Suprapubic skin (tissue), 4 donors: ENCODE measurements around the gene SOS2. TPM values are rescaled to one million over a fixed set of nuclear protein-coding genes. Genes with fewer than 3 reads are reported as not detected.

Experiments
- DNase-seq, 2 donors: peaks; one replicate each; pipeline ENCODE4 v3.0.0-alpha.2; 2019; ENCODE audit warnings: low spot score in 2 of 2
- H3K27ac ChIP-seq: fragments of 200-600 bp; sonication (generic); one replicate; pipeline ENCODE4 v1.5.1; 2019
- H3K27me3 ChIP-seq: fragments of 200-600 bp; sonication (generic); one replicate; pipeline ENCODE4 v1.5.1; 2019
- H3K36me3 ChIP-seq: fragments of 200-600 bp; sonication (generic); one replicate; pipeline ENCODE4 v1.5.1; 2019
- H3K4me1 ChIP-seq: fragments of 200-600 bp; sonication (generic); one replicate; pipeline ENCODE4 v1.5.1; 2019
- H3K4me3 ChIP-seq: fragments of 200-600 bp; sonication (generic); one replicate; pipeline ENCODE4 v1.5.1; 2019; ENCODE audit warnings: mild to moderate bottlenecking
- H3K9me3 ChIP-seq: fragments of 200-600 bp; sonication (generic); one replicate; pipeline ENCODE4 v1.5.1; 2019
- EP300 ChIP-seq: sonication (generic); formaldehyde crosslinking; IDR thresholded peaks from one replicate; pipeline ENCODE4 v1.6.1; 2017; ENCODE audit warnings: antibody characterized with exemption
- POLR2A ChIP-seq, 2 donors: fragments of 450-650 bp; IDR thresholded peaks; one replicate each; pipeline ENCODE4 v1.6.1; 2017; ENCODE audit warnings: antibody characterized with exemption in 2 of 2, mild to moderate bottlenecking in 2 of 2, moderate library complexity in 2 of 2
- POLR2AphosphoS5 ChIP-seq, 3 donors: sonication (generic); formaldehyde crosslinking; IDR thresholded peaks; one replicate each; pipeline ENCODE4 v1.6.1; 2017; ENCODE audit warnings: antibody characterized with exemption in 3 of 3
- WGBS: methylation state at CpG from one replicate; pipeline ENCODE4 v1.1.5; 2018; 5-methylcytosine and 5-hydroxymethylcytosine counted together
- total RNA-seq, 4 donors: library from RNA; depleted of rRNA; stranded (reverse); fragments of >200 nt; gene quantifications; one replicate each; pipeline ENCODE4 v1.1.0, GENCODE V29; 2016
- TF ChIP-seq, protein P1 (sequence below), 2 donors: fragments of 200-600 bp in 1 of 2; fragments of 450-650 bp in 1 of 2; sonication (generic) in 1 of 2; IDR thresholded peaks; one replicate each; pipeline ENCODE4 v1.5.1; 2016 to 2019; ENCODE audit warnings: antibody characterized with exemption in 2 of 2, mild to moderate bottlenecking in 1 of 2, moderate library complexity in 1 of 2

Gene SOS2
- total RNA-seq, 4 donors from 2014 or later: 22.5 to 40.8 (median 30.4) TPM

DNA sequence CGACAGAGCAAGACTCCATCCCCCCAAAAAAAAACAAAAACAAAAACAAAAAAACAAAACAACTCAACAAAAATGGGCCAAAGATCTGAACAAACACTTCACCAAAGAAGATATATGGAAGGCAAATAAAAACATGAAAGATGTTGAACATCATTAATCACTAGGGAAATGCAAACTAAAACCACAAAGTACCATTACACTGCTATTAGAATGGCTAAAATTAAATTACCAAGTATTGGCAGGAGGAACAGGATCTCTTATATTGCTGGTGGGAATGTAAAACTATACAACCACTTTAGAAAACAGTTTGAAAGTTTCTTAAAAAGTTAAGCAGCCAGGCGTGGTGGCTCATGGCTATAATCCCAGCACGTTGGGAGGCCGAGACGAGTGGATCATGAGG lies 12.9 kb downstream of the SOS2 start:
- Histone ChIP-seq H3K27ac (no peak overlapping the region), H3K4me3 (no peak overlapping the region), H3K4me1 (peaks cover 26% of the 10 kb centered on the region), H3K36me3 (no peaks in the 10 kb centered on the region), H3K9me3 (no peaks in the 10 kb centered on the region), H3K27me3 (no peaks in the 10 kb centered on the region)
- 87% methylated on average over 5 of the region's 5 CpGs for WGBS
- DNase-seq: no peak
- TF ChIP-seq EP300 (no peak), POLR2A (IDR thresholded peaks at IDR 0.05) (no peak), POLR2AphosphoS5 (IDR thresholded peaks at IDR 0.05) (no peak)
- TF ChIP-seq, protein P1, sequence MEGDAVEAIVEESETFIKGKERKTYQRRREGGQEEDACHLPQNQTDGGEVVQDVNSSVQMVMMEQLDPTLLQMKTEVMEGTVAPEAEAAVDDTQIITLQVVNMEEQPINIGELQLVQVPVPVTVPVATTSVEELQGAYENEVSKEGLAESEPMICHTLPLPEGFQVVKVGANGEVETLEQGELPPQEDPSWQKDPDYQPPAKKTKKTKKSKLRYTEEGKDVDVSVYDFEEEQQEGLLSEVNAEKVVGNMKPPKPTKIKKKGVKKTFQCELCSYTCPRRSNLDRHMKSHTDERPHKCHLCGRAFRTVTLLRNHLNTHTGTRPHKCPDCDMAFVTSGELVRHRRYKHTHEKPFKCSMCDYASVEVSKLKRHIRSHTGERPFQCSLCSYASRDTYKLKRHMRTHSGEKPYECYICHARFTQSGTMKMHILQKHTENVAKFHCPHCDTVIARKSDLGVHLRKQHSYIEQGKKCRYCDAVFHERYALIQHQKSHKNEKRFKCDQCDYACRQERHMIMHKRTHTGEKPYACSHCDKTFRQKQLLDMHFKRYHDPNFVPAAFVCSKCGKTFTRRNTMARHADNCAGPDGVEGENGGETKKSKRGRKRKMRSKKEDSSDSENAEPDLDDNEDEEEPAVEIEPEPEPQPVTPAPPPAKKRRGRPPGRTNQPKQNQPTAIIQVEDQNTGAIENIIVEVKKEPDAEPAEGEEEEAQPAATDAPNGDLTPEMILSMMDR (IDR thresholded peaks at IDR 0.05): no peak

DNA sequence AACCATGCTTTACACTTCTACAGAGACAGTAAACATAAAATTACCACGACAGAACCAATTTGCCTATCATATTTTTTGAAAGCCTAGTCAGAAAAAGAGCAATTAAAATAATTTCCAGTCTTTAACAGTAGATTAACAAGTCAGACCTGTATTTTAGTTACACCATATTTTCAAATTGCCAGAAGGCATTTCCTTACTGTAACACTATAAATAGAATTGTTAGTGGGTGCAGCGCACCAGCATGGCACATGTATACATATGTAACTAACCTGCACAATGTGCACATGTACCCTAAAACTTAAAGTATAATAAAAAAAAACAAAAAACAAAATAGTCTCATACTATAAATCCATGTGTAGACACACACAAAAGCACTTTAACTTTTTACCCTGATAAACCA lies 16.0 kb downstream of the SOS2 start:
- no peak overlapping the region for H3K27ac ChIP-seq
- no peaks in the 10 kb centered on the region for H3K9me3 ChIP-seq
- peaks cover 29% of the 10 kb centered on the region for H3K4me1 ChIP-seq
- H3K27me3 ChIP-seq: no peaks in the 10 kb centered on the region
- no peak overlapping the region for H3K4me3 ChIP-seq
- no peak for DNase-seq
- WGBS: 51% methylated on average over 2 of the region's 2 CpGs
- H3K36me3 ChIP-seq: no peaks in the 10 kb centered on the region
- TF ChIP-seq POLR2A (IDR thresholded peaks at IDR 0.05) (no peak), POLR2AphosphoS5 (IDR thresholded peaks at IDR 0.05) (no peak), EP300 (no peak)
- TF ChIP-seq, protein P1 (IDR thresholded peaks at IDR 0.05): no peak

DNA sequence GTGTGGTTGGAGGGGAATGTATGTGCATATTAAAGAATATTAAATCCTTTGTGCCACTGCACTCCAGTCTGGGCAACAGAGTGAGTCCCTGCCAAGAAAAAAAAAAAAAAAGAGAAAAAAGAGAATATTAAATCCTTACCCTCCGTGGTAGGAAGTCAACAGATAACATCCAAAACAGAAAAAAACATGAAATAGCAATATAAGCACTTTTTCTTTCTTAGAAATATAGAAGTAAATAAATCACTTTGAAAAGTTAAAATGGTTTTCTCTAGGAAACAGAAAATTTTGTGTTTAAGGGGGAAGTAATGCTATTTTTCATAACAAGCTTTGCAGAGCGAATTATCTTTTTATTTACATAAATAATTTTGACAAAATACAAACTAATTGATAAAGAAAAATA lies 17.6 kb downstream of the SOS2 start:
- Histone ChIP-seq H3K36me3 (no peaks in the 10 kb centered on the region), H3K9me3 (no peaks in the 10 kb centered on the region), H3K27me3 (no peaks in the 10 kb centered on the region), H3K27ac (no peak overlapping the region), H3K4me1 (peaks cover 29% of the 10 kb centered on the region), H3K4me3 (no peak overlapping the region)
- 58% methylated on average over 2 of the region's 2 CpGs for WGBS
- no peak for DNase-seq
- TF ChIP-seq, protein P1 (IDR thresholded peaks at IDR 0.05): no peak
- TF ChIP-seq POLR2A (IDR thresholded peaks at IDR 0.05) (no peak), POLR2AphosphoS5 (IDR thresholded peaks at IDR 0.05) (no peak), EP300 (no peak)

DNA sequence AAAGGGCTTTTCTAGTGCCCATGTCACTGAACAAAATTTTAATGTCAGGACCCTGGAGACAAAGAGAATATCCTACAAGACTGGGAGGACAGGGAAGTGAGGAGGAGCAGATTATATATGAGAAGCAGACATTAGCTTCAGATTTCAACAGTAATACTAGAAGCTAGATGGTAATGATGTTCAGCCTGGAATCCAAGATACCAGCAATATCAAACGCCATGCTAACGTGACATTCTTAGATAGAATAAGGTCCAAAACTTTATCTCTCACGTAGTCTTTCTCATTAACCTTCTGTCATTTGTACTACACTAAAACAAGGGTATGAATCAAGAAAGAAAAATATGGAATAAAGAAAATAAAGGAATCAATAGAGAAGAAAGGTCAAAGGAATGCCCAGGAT lies 18.7 kb downstream of the SOS2 start:
- Histone ChIP-seq H3K9me3 (no peaks in the 10 kb centered on the region), H3K4me1 (peaks cover 29% of the 10 kb centered on the region), H3K27ac (no peak overlapping the region), H3K36me3 (no peaks in the 10 kb centered on the region), H3K27me3 (no peaks in the 10 kb centered on the region), H3K4me3 (no peak overlapping the region)
- DNase-seq: no peak
- TF ChIP-seq POLR2AphosphoS5 (IDR thresholded peaks at IDR 0.05) (no peak), EP300 (no peak), POLR2A (IDR thresholded peaks at IDR 0.05) (no peak)
- TF ChIP-seq, protein P1 (IDR thresholded peaks at IDR 0.05): no peak
- WGBS: 34% methylated on average over 3 of the region's 3 CpGs

DNA sequence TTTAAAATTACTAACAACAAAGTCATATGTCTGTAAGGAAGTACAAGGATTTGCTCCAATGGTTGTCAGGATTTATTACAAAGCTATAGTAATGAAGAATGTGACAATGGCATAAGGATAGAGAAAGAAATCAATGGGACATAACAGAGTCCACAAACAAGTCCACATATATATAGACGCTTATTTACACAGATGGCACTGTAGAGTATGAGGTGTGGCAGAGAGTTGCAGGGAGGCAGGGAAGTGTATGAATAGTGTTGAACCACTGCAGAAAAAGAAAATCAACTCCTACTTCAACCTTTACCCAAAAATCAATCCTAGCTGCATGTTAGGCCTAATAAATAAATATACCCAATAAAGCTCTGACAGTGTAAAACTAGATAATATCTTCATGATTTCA lies 21.3 kb downstream of the SOS2 start:
- Histone ChIP-seq H3K36me3 (no peaks in the 10 kb centered on the region), H3K27ac (no peak overlapping the region), H3K4me1 (peaks cover 20% of the 10 kb centered on the region), H3K4me3 (no peak overlapping the region), H3K9me3 (no peaks in the 10 kb centered on the region), H3K27me3 (no peaks in the 10 kb centered on the region)
- 77% methylated on average over 1 of the region's 1 CpG for WGBS
- TF ChIP-seq, protein P1 (IDR thresholded peaks at IDR 0.05): no peak
- TF ChIP-seq POLR2A (IDR thresholded peaks at IDR 0.05) (no peak), POLR2AphosphoS5 (IDR thresholded peaks at IDR 0.05) (no peak), EP300 (no peak)
- no peak for DNase-seq
